AG20443 (cell line): Measurements from ENCODE around the gene CCL21.

Experiments used
- DNase-seq: peaks from one replicate; pipeline ENCODE4 v3.0.0; 2012; ENCODE audit warnings: low spot score, mixed read lengths

Gene CCL21

DNA sequence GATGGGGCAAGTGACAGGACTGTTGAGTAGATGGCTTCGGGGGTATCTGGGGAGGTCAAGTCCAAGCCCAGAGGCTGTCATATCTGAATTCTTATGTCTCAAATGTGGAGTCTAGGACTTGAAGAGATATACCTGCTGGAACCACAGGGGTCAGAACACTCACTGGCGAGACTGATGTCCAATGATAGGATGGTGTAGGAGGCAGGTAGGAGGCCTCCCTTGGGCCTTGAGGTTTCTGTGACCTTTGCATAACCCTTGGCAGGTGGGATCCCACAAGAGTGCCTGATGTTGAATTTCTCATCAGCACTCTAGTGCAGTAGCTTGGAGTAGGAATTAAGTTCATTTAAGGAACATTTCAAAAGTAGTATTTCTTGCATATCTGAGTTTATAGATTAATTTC lies 2.8 kb downstream of the CCL21 start:
- DNase-seq: no peak

DNA sequence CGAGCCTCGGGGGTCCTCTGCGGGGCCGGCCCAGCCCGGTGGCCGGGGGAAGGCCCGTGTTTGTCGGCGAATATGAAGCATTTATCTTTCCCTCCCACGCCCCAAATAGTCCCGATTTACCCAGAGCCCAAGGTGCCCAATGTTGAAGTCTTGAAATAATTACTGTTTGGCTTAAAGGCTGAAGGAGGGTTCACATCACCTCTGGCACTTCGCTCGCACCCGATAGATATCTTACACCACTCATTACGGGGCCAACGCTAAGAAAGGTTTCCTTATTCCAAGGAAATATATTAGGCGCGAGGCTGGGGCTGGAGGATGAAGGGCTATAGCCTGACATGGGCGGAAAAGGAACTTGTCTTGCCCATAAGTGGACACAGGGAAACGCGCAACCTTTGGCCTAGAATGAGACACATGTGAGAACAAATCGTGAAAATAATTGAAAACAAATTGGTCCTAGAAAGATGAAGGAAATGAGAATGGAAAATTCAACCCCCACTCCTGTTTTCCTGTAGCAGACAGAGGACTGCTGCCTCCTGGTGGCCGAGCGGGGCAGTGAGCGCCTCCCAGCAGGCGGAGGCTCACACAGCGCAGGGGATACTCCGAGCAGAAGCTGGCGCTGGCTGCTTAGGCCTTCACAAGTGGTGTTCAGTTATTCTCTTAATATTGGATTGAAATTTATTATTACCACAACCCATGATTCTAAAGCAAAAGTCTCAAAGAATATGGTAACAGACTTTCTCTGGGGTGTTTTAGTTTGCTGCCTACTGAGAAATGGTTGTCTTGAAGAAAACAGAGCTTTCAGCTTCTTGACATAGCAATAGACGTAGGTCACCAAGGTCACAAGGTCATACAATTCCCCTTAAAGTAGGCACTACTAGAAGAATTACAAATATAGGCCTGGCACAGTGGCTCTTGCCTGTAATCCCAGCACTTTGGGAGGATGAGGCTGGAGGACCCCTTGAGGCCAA lies 7.9 kb downstream of the CCL21 start:
- peak; percentile 94 for DNase-seq

DNA sequence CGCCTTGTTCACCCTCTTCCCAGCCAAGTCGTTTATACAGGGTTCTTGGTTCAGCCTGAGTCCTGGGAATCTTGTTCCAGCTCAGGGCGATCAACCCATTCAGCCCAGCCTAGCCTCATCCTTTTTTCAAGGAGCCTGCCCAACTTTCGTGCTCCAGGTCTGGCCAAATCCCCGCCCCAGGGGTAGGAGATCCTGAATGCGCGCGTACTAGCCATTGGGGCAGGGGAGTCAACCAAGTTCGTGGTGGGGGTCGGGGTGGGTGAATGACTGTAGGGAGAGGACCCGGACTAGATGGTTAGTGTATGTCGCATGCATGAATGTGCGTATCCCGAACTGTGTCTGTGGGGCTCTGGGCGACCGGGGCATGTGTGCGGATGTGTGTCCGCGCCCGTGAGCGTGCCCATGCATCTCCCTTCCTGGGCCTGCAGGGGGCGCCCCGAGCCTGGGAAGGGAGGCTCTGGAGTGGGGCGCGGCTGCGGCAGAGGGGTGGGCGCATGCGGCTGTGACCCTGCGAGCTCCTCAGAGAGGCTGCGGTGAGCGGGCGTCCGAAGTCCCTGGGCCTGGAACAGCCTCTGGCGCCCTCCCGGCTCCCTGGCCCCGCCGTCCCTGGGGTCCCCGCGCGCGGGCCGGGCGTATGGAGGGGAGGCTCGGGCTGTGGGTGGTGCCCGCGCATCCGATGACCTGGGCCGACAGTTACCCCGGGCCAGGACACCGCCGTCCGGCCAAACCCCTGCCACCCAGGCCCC lies 8.7 kb downstream of the CCL21 start:
- DNase-seq: peak; percentile 93

DNA sequence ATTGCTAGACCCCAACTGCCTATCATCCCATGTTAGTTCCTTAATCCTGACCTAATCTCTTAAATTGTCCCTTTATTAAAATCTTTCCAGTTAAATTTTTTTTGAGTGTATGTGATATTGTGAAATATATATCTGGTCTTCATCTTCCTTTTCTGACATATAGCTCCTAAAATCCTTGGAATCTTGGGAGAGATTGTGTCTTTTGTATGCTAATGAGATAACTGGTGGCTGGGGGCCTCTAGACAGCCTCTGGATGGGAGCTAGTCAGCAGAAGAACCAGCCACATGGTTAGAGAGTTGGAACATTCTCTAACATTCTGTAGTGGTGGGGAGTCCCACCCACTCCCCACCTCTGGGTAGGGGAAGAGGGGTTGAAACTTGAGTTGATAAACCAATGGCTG lies 15.1 kb downstream of the CCL21 start:
- no peak for DNase-seq

DNA sequence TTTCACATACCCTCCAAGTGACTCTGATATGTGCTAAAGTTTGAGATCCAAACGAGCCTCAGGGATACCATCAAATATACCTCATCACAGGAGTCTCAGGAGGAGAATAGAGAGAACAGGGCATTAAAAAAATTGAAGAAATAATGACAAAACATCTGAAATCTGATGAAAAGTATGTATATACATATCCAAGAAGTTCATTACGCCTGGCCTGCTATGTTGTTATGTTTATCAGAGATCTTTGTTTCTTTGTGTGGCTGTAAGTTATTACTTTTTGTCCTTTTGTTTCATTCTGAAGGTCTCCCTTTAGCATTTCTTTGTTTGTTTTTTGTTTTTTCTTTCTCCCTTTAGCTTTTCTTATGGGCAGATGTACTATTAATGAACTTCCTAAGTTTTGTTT lies 16.4 kb downstream of the CCL21 start:
- DNase-seq: no peak

DNA sequence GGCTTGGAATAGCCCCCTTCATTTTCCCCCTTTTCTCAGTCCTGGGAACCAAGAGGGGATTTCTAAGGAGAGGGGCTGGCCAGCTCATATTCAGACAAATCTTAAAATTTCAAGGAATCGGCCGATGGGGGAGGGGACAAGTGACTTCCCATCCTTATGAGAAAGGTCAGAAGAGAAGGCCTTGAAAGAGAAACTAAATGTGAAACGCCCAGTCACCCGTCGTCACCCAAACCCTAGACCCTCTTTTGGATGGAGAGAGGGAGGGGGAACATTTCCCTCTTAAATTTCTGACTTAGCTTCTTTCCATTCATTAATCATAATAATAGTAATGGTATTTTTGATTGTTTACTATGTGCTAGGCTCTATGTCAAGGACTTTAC lies 18.0 kb downstream of the CCL21 start:
- DNase-seq: no peak

DNA sequence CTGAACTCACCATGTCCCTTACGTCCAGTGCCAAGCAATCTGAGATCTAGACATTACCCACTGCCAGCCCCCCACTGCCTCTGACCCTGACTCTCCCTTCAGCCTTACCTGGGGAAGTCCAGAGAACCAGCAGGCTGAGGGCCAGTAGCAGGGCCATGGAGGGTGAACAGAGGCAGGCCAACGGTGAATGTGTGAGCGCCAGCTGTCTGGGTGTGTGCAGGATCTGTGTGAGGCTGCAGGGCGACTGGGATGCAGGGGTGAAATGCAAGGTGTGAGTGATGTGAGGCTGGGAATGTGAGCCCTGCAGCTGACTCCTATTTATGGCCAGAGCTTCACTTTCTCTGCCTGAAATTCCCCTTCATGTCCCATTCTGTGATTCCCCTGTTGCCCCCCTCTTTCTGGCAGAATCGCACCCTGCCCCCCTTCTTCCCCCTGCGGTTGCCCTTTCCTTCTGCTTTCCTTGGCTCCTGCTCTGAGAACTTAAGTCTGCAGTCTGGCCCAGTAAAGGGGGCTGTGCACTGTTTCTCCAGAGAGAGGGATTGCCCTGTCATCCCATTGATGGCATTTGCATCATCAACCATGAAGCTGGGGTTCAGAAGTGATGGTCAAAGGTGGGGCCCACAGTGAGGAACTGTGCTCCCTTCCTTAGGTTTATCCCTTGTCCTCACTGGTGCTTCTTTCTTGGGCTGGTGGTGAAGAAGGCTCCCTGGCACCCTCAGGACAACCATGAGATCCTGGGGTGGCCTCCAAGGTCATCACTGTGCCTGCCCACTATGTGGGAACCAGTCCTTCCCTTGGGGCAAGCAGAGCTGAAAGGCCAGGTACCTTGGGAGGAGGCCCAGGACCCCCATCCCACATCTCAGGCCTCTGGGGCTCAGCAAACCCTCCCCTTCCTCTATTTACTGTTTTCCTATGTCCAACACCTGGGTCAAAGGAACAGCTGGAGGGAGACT lies 18.7 kb downstream of the CCL21 start, which contains the start of gene CCL19:
TSS of gene CCL19 (minus strand) at position 294 of the 953 bp plus-strand sequence. CDS start at position 157, 137 bp downstream.
- no peak for DNase-seq

DNA sequence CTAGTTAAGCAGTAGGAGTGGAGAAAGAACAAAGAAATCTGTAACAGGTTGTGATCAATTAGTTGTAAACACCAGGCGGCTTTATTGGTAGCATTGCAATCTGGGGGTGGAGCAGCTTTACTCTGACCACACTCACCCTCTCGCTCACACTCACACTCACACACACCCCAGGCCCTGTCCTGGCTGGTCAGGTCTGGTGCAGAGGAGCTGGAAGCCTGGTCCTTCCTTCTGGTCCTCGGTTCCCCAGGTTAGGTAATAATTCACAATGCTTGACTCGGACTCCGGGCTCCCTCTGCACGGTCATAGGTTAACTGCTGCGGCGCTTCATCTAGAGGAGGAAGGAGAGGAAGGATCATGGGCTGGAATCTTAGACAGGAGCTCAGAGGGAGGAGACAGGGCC lies 20.4 kb downstream of the CCL21 start:
- no peak for DNase-seq

DNA sequence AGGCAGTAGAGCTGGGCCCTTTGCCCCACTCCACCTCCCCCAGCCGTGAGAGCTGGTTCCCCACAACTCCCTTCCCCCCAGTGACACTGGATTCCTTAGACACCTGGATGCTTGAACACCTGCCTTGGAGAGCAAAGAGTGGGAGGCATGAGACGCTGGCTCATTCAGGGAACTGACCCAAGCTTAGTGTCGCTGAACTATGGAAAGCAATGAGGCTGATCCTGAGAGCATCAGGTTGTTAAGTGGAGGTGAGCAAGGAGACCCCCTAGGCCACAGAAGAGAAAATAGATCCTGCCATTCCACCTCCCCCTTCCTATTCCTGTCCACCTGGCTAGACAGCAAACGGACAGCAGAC lies 20.8 kb downstream of the CCL21 start:
- DNase-seq: no peak

DNA sequence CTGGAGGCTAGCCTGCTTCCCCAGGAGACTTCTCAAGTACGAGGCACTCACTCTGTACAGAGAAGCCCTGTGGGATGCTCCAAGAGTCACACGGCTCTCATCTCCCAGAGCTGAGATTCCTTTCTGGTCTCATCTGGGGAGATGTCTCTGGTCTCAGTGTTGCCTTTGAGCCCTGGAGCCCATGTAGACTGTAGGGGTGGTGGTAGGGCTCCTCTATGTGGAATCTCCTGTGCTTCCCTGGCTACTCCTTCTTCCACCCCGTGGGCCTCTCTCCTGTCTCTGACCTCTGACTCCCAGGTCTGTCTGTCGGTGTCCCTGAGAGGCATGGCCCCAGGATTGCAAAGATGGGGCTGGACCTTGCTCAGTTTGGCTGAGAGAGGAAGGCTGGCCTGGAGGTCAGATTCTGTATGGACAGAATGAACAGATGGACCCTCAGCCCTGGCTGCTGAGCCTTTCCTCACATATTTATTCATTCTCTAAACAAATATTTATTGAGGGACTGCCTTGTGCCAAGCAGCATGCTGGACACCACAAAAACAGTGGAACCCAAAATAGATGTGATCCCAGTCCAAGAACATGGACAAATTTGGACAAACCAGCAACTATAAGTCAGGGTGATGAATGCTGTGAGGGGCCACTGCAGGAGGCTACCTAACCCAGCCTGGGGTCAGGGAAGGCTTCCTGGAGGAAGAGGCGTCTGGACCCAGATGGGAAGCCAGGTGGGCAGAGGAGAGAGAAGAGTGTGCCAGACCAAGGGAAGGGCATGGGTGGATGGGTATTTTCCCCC lies 21.4 kb downstream of the CCL21 start:
- DNase-seq: no peak

DNA sequence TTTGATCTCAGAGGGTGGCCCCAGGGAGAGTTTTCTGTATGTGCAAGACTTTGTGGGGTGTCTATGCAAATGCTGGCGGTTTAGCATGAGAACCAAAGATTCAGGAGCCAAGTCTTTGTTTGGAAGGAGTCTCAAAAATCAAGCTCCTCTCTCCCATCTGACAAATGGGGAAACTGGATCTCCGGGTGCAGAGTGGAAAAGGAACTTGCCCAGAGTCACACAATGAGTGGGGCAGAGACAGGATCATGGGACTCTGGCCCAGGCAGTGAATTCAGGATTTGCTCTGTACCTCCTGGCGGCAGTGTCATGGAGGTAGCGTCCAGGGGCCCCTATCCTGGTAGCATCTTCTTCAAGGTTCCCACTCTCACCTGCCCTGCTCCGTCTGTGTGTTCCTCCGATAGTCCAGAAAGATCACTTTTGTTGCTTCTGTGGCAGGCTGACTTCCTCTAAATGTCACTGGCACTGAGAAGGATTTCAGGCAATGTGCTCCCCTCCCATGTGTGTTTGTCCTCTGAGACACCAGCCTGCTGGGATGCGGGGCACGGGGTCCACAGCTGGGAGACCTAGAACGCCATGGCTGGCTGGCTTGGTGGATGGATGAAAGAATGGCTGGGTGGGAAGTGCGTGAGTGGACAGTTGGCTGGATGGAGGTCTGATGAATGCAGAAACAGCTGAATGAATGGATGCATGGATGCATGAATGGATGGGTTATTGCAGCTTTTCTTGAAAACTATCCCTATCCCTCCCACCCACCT lies 22.5 kb downstream of the CCL21 start:
- no peak for DNase-seq

DNA sequence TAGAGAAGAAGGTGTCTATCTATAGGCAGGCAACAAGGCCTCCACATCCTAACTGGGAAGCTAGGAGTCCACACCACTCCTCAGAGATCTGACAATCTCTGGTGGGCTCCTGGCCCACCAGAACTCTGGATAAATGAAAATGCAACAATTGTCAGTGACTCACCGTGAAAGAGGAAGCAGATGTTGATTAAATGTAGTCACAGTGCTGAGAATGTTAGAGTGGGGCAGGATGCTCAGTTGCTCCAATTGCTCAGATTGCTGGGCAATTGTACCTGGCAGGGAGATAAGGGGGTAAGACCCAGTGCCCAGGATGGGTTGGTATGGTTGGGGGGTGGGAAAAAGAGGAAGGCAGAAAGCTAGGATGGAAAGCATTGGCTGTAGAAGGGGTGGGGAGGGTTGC lies 23.2 kb downstream of the CCL21 start:
- DNase-seq: peak; percentile 43

DNA sequence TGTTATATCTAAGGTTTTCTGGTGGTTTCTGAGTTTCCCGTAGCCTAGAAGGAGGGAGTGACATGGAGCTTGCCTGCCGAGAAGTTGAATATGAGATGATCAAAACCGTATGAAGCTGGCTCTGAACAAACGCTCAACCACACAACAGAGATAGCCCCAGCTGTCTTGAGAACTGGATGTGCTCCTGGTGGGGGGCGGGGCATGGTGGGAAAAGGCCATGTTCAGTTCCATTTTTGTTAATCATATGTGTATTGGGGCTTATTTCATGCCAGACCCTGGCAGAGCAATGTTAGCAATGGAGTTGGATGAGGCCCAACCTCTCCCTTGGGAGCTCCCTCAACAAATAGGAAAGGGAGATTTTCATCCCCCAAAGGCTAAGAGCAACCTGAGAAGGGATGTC lies 23.7 kb downstream of the CCL21 start:
- peak; percentile 43 for DNase-seq

DNA sequence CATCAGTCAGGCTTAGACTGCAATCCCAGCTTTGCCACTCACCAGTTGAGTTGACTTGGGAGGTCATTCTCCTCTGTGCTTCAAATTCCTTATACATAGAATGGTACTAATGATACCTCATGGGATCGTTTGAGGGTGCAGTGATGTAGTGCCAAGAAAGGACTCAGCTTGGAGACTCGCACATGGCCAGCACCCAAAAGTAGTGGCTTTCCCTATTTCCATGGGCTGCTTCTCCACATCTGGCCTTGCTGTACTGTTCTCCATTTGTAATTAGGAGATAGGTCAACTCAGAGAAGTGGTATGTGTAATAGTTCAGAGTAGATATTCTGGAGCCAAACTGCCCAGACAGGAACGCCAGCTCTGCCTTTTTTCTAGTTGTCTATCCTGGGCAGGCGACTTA lies 24.3 kb downstream of the CCL21 start:
- DNase-seq: peak; percentile 57

DNA sequence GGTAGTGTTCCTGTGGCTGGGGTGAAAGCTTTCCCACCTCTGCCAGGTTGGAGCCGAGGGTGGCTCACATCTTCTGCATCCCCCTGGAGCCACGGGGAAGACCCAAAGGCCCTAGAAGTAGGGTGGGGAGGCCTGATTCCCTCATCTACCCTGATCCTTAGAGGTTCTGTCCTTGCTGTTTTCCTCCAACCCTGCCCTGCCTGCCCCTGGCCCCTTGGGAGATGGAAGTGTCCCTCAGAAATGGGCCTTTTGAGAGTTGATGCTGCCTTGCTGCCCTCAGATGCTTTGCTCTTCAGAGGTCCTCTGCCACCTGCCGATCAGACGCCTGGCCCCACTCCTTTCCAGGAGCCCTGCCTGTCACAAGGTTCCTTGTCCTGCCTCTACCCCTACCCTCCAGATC lies 25.1 kb downstream of the CCL21 start:
- no peak for DNase-seq

DNA sequence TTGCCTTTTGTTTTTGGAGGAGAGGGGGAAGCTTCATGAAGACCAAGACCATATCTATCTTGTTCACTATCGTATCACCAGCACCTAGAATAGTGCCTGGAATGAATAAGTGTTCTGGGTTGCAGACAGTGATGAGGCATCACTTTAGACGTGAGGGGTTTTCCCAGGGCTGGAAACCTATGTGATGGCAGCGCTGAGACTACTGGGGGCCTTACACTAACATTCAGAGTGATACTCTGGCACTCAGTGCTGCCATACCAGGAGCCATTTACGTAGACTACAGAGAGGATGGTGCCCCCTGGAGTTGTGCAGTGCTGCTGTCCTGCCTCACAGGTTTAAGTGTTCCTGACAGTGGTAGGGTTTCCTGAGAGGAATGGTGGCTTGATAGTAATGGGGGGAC lies 25.8 kb downstream of the CCL21 start:
- no peak for DNase-seq

DNA sequence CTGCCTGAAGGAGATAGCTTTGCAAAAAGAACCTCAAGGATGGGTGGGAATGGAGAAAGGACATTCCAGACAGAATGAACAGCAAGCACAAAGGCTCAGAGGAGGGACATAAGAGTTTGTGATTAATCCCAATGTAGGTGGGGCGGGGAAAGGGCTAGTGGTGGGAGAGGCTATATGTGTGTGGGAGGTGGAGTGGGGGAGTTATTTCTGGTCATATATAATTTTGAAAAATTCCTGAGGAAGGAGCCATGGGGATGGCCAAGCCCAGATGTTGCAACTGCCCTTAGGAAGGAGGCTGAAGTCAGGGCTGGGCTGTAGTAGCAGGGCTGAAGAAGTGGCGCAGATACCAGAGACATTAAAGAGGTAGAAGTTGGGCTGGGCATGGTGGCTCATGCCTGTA lies 34.1 kb downstream of the CCL21 start:
- DNase-seq: peak; percentile 33

DNA sequence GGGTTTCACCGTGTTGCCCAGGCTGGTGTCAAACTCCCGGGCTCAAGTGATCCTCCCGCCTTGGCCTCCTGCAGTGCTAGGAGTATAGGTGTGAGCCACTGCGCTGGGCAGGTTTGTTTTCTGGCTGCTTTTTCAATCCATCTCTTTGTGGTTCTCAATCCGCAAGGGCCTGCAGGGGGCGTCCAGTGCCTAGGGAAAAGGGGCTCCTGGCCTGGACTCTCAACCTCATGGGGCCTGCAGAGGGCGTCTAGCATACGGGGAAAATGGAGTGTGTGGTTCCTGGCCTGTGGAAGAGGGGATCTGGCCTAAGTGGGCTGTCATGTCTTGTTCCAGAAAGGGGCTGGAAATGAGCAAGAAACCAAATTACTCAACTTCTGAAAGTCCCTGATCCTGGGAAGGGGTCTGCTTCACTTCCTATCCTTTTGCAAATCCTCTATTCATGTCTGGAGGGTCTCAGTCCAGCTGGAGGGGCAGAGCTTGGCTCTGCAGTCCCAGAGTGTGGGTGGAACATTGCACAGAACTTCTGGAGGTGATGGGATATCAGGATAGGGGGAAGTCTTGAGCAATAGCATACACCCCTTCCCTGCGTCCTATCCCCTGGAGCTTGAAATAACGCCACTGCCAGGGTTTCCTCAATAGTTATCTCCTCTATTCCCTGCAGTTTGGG lies 34.8 kb downstream of the CCL21 start:
- peak; percentile 81 for DNase-seq

DNA sequence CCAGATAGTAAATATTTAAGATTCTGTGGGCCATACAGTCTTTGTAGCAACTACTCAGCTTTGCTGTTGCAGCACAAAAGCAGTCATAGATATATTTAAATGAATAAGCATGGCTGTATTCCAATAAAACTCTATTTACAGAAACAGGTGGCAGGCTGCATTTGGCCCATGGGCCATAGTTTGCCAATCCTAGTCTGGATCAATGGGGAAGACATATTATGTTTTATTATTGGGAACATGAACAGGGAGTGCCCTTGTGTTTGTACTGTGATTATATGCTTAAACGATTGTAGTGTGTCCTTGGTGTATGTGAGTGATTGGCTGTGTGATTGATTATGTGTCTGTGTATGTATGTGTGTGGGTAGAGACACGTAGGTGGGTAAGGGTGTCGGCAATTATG lies 35.5 kb downstream of the CCL21 start:
- no peak for DNase-seq

DNA sequence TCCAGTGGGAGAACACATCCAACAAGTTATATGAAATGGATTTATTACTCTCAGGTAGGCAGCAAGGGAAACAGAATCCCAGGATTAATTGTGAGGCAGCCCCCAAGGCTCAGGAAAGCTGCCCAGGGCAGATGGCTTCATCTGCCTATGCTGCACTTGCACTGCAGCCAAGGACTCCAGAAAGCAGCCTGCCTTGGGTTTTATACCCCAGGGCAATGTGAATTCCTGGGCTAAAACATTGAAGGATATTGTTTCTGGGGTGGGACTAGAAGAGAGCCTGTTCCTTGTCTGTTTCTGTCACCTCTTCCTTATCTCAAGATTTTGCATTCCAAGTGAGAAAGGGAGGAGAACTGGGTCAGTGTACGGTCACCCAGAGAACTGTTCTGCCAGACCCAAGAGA lies 38.6 kb downstream of the CCL21 start:
- no peak for DNase-seq
